Esophagus (tissue), 2 donors: Measurements from ENCODE around the gene CYBRD1. TPM values are rescaled to one million over a fixed set of nuclear protein-coding genes. Genes with fewer than 3 reads are reported as not detected.

ENCODE experiments used
- polyA plus RNA-seq, 2 donors: library from polyadenylated mRNA; stranded (reverse); fragments of 200-250 nt; gene quantifications; one replicate each; pipeline ENCODE4 v1.2.3, GENCODE V29; 2013
- donor health status: healthy with polysubstance abuse.
- donor health status: Bipolar disorder and iron deficiency.

CYBRD1 gene
- polyA plus RNA-seq, 2 donors = 8.4 to 17.2 TPM

Other genes with a start within 250 kb of the CYBRD1 start
- 10 to 100 TPM; 11.4 to 13.8 TPM for gene METTL8, start 88.5 kb upstream of the CYBRD1 start, polyA plus RNA-seq
- gene DCAF17, start 88.2 kb upstream of the CYBRD1 start, polyA plus RNA-seq = 1 to 10 TPM; 2.5 to 3.3 TPM
- gene DYNC1I2, start 165.0 kb downstream of the CYBRD1 start, polyA plus RNA-seq = 10 to 100 TPM; 45.0 to 73.9 TPM